Measurements from ENCODE around the gene ZNF280C.
"Not testable (repeated sequence)": the region's sequence is repeated elsewhere in the genome, so short reads cannot be mapped to it uniquely, and the experiment has no call there.

The ZNF280C gene

DNA sequence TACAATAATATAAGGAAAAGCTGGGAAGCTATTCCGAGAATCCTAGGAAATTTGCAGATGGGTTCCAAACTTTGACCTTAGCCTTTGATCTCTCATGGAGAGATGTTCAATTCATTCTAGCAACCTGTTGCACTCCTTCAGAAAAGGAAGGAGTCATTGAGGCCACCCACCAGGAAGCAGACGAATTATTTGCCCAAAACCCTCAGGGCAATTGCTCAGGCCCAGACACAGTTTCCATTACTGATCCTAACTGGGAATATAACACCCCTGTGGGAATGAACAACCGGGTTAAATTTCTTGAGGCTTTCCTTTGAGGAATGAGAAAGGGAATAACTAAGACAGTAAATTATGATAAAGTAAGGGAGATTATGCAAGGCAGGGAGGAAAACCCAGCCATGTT is 13.5 kb upstream of the ZNF280C start:
- no peak overlapping the region for H3K4me3 ChIP-seq (ENCODE audit: low read depth, low read length)
- DNase-seq (ENCODE audit: low read depth) = no peak
- TF ChIP-seq, protein P1, sequence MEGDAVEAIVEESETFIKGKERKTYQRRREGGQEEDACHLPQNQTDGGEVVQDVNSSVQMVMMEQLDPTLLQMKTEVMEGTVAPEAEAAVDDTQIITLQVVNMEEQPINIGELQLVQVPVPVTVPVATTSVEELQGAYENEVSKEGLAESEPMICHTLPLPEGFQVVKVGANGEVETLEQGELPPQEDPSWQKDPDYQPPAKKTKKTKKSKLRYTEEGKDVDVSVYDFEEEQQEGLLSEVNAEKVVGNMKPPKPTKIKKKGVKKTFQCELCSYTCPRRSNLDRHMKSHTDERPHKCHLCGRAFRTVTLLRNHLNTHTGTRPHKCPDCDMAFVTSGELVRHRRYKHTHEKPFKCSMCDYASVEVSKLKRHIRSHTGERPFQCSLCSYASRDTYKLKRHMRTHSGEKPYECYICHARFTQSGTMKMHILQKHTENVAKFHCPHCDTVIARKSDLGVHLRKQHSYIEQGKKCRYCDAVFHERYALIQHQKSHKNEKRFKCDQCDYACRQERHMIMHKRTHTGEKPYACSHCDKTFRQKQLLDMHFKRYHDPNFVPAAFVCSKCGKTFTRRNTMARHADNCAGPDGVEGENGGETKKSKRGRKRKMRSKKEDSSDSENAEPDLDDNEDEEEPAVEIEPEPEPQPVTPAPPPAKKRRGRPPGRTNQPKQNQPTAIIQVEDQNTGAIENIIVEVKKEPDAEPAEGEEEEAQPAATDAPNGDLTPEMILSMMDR (conservative IDR thresholded peaks at IDR 0.05; ENCODE audit: low read depth, low read length) = no peak

DNA sequence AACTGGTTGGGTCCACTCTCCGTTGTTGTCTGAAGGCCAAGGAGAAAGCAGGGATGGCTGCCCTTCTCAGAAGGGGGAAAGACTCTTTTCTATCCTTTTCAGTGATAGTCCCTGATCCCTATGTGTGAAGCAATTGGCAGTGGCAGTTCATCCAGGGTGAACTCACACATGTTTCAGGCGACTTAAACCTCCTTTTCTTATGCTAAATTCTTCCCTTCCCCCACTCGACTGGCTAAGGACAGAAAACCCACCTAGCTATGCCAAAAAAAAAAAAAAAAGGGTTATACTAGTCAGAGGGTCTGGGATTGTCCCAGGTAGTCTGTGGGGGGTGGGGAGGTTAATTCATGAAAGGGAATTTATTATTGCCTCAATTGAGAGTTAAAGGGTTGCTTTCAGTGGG is 12.2 kb upstream of the ZNF280C start:
- no peak for DNase-seq (ENCODE audit: low read depth)
- H3K4me3 ChIP-seq (ENCODE audit: low read depth, low read length) = no peak overlapping the region
- TF ChIP-seq, protein P1 (conservative IDR thresholded peaks at IDR 0.05; ENCODE audit: low read depth, low read length) = no peak

DNA sequence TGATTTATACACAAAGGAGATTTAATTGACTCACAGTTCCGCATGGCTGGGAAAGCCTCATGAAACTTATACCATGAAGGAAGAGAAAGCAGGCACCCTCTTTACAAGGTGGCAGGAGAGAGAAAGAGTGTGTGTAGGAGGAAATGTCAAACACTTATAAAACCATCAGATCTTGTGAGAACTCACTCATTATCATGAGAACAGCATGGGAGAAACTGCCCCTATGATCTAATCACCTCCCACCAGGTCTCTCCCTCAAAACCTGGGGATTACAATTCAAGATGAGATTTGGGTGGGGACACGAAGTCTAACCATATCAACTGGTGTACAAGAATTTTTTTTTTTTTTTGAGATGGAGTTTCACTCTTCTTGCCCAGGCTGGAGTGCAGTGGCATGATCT is 3.6 kb upstream of the ZNF280C start:
- DNase-seq (ENCODE audit: low read depth); H3K4me3 ChIP-seq (ENCODE audit: low read depth, low read length): not testable (repeated sequence)

DNA sequence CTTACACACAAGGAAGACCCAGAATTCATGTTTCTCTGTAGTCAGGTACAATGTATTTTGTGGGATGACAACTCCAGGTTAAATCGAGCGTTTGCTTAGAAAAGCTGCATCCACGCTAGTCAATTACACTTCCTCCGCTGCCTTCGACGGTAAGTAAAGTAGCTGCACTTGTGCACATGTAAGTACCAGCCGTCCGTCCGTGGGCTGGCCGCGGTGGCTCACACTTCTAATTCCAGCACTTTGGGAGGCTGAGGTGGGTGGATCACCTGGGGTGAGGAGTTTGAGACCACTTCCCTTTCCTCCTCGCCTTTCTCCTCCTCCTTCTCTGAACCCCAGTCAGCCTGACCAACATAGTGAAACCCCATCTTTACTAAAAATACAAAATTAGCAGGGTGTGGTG is 692 bp upstream of the ZNF280C start:
- DNase-seq (ENCODE audit: low read depth); H3K4me3 ChIP-seq (ENCODE audit: low read depth, low read length): not testable (repeated sequence)

DNA sequence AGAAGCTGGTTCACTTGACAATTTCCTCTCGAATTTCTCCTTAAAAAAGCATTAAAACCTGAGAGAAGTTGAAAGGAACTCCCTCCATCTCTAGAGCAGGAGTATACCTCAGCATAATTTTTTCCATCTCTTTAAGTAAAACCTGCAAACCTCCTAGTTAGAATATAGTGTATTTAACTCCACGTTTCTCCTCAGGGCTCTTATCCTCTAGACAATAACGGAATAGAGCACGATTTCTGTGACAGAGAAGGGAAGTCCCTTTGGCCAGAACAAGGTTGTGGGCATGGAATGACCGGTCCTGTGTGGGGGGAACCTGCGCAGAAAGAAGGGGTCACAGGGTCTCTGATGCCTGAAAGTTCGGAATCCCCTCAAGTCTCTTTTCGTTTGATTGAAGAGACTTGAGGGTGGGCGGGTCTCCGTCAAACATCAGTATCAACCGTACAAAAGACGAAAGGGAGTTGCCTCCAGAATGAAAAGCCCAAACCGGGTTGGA is 697 bp downstream of the ZNF280C start:
- H3K4me3 ChIP-seq (ENCODE audit: low read depth, low read length) = peak overlapping the region; percentile 71
- DNase-seq (ENCODE audit: low read depth) = peak; percentile 13
- TF ChIP-seq, protein P1 (conservative IDR thresholded peaks at IDR 0.05; ENCODE audit: low read depth, low read length) = no peak

DNA sequence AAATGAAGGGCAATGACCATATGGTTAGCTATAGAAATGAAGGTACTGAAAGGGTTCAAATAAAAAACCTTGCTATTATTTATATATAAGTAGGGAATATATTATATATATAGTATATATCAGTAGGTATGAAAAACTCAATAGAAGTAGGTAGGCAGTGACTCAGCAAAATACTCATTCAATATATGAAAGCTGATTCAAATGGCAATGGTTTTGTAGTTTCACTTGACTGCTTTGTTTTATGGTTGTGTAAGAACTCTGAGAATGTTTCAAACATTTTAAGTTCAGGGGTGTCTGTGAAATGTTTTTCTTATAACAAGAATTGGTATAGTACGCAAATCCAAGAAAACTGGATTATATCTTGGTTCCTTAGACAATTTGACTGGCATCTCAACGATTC is 4.1 kb downstream of the ZNF280C start:
- no peak overlapping the region for H3K4me3 ChIP-seq (ENCODE audit: low read depth, low read length)
- peak; percentile 38 for DNase-seq (ENCODE audit: low read depth)
- TF ChIP-seq, protein P1 (conservative IDR thresholded peaks at IDR 0.05; ENCODE audit: low read depth, low read length) = no peak

DNA sequence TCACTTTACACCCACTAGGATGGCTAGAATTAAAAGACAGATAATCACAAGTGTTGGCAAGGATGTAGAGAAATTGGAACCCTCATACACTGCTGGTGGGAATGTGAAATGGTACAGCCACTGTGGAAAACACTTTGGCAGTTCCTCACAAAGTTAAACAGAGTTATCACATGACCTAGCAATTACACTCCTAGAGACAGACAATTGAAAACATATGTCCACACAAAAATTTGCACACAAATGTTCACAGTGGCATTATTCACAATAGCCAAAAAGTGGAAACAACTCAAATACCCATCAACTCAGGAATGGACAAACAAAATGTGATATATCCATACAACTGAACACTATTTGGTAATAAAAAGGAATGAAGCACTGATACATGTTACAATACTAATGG is 5.7 kb downstream of the ZNF280C start:
- DNase-seq (ENCODE audit: low read depth) = no peak

GRCh38 chrX:130262231-130262630 is 6.5 kb downstream of the ZNF280C start:
- TF ChIP-seq, protein P1 (conservative IDR thresholded peaks at IDR 0.05; ENCODE audit: low read depth, low read length) = no peak
- DNase-seq (ENCODE audit: low read depth) = no peak

More for the DNA sequence above, 5.7 kb downstream of the ZNF280C start:
- no peak overlapping the region for H3K4me3 ChIP-seq (ENCODE audit: low read depth, low read length)
- TF ChIP-seq, protein P1 (conservative IDR thresholded peaks at IDR 0.05; ENCODE audit: low read depth, low read length) = no peak

More at GRCh38 chrX:130262231-130262630, 6.5 kb downstream of the ZNF280C start:
- no peak overlapping the region for H3K4me3 ChIP-seq (ENCODE audit: low read depth, low read length)
